Loucy (cell line): ENCODE data around the gene SDC3.

ENCODE experiments used
- H2AFZ ChIP-seq: fragments of 200-600 bp; sonication (generic); 2 replicates; pipeline ENCODE4 v1.6.0; 2016; ENCODE audit warnings: antibody characterized with exemption, mild to moderate bottlenecking, low read length, moderate library complexity
- H3F3A ChIP-seq: fragments of 200-600 bp; 2 replicates; pipeline ENCODE4 v1.6.0; 2016; ENCODE audit warnings: antibody characterized with exemption, low read depth, mild to moderate bottlenecking
- H3K27me3 ChIP-seq: fragments of 200-600 bp; sonication (generic); 2 replicates; pipeline ENCODE4 v1.6.1; 2014; ENCODE audit warnings: low read length, mild to moderate bottlenecking; ENCODE audit not compliant: insufficient read depth, poor library complexity, severe bottlenecking
- H3K36me3 ChIP-seq: fragments of 200-600 bp; sonication (generic); 2 replicates; pipeline ENCODE4 v1.6.1; 2016; ENCODE audit warnings: low read length; ENCODE audit not compliant: insufficient read depth
- H3K4me1 ChIP-seq: fragments of 200-600 bp; sonication (generic); 2 replicates; pipeline ENCODE4 v1.5.1; 2014; ENCODE audit warnings: low read length, mild to moderate bottlenecking; ENCODE audit not compliant: insufficient read depth, poor library complexity, severe bottlenecking
- H3K4me2 ChIP-seq: fragments of 200-600 bp; sonication (generic); 2 replicates; pipeline ENCODE4 v1.6.0; 2014; ENCODE audit warnings: antibody characterized with exemption, low read length, low read depth, mild to moderate bottlenecking; ENCODE audit not compliant: poor library complexity, severe bottlenecking
- H3K4me3 ChIP-seq: fragments of 200-600 bp; sonication (generic); 2 replicates; pipeline ENCODE4 v1.5.1; 2014; ENCODE audit warnings: low read length, mild to moderate bottlenecking, mixed read lengths; ENCODE audit not compliant: poor library complexity, severe bottlenecking
- H3K79me2 ChIP-seq: fragments of 200-600 bp; sonication (generic); 2 replicates; pipeline ENCODE4 v1.6.1; 2014; ENCODE audit warnings: low read length; ENCODE audit not compliant: insufficient read depth
- H3K9ac ChIP-seq: fragments of 200-600 bp; sonication (generic); 2 replicates; pipeline ENCODE4 v1.6.0; 2014; ENCODE audit warnings: mild to moderate bottlenecking, low read depth, low read length, moderate library complexity; ENCODE audit not compliant: poor library complexity, severe bottlenecking
- H3K9me2 ChIP-seq: fragments of 200-600 bp; sonication (generic); replicated peaks from 2 replicates; pipeline ENCODE4 v1.6.1; 2016; ENCODE audit warnings: low read depth, low read length, mixed read lengths
- H3K9me3 ChIP-seq: fragments of 200-600 bp; sonication (generic); 2 replicates; pipeline ENCODE4 v1.6.1; 2014; ENCODE audit warnings: mild to moderate bottlenecking, antibody characterized with exemption, low read length, low read depth; ENCODE audit not compliant: insufficient read depth
- H4K20me1 ChIP-seq: fragments of 200-600 bp; sonication (generic); 2 replicates; pipeline ENCODE4 v1.6.0; 2014; ENCODE audit warnings: antibody characterized with exemption, low read length, mild to moderate bottlenecking; ENCODE audit not compliant: insufficient read depth, poor library complexity, severe bottlenecking
- EZH2phosphoT487 ChIP-seq: fragments of 200-600 bp; IDR thresholded peaks from 2 replicates; pipeline ENCODE4 v1.6.1; 2018; ENCODE audit warnings: antibody characterized with exemption, mild to moderate bottlenecking, moderate library complexity, borderline replicate concordance
- TF ChIP-seq, protein P1 (sequence below): fragments of 200-600 bp; sonication (generic); conservative IDR thresholded peaks from 2 replicates; pipeline ENCODE4 v1.5.1; 2014; ENCODE audit warnings: mild to moderate bottlenecking, antibody characterized with exemption, low read length

Gene SDC3

DNA sequence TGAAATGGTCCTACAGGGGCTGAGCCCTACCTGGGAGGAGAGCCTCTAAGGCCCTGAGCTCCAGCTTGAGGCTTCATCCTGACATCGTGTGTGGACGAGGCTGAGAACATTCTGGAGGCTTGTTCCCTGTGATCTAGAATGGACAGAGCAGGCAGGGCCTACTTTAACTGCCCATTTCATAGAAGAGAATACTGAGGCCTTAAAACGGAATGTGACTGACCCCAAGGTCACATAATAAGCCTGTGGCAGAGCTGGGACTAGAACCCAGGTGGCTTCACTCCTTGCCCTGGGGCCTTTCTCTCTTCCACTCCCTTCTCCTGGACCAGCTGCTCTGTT is 6.0 kb upstream of the SDC3 start:
- Histone ChIP-seq H2AFZ (no peak overlapping the region), H3K36me3 (no peaks in the 10 kb centered on the region), H3K4me2 (no peak overlapping the region), H3K79me2 (no peaks in the 10 kb centered on the region), H3K9me2 (no peaks in the 10 kb centered on the region), H3F3A (peaks cover 8% of the 10 kb centered on the region), H3K4me3 (no peak overlapping the region), H3K4me1 (peaks cover 31% of the 10 kb centered on the region), H3K27me3 (no peaks in the 10 kb centered on the region), H4K20me1 (no peaks in the 10 kb centered on the region), H3K9ac (no peak overlapping the region), H3K9me3 (no peaks in the 10 kb centered on the region)
- TF ChIP-seq, protein P1, sequence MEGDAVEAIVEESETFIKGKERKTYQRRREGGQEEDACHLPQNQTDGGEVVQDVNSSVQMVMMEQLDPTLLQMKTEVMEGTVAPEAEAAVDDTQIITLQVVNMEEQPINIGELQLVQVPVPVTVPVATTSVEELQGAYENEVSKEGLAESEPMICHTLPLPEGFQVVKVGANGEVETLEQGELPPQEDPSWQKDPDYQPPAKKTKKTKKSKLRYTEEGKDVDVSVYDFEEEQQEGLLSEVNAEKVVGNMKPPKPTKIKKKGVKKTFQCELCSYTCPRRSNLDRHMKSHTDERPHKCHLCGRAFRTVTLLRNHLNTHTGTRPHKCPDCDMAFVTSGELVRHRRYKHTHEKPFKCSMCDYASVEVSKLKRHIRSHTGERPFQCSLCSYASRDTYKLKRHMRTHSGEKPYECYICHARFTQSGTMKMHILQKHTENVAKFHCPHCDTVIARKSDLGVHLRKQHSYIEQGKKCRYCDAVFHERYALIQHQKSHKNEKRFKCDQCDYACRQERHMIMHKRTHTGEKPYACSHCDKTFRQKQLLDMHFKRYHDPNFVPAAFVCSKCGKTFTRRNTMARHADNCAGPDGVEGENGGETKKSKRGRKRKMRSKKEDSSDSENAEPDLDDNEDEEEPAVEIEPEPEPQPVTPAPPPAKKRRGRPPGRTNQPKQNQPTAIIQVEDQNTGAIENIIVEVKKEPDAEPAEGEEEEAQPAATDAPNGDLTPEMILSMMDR = no peak
- no peak for TF ChIP-seq EZH2phosphoT487

DNA sequence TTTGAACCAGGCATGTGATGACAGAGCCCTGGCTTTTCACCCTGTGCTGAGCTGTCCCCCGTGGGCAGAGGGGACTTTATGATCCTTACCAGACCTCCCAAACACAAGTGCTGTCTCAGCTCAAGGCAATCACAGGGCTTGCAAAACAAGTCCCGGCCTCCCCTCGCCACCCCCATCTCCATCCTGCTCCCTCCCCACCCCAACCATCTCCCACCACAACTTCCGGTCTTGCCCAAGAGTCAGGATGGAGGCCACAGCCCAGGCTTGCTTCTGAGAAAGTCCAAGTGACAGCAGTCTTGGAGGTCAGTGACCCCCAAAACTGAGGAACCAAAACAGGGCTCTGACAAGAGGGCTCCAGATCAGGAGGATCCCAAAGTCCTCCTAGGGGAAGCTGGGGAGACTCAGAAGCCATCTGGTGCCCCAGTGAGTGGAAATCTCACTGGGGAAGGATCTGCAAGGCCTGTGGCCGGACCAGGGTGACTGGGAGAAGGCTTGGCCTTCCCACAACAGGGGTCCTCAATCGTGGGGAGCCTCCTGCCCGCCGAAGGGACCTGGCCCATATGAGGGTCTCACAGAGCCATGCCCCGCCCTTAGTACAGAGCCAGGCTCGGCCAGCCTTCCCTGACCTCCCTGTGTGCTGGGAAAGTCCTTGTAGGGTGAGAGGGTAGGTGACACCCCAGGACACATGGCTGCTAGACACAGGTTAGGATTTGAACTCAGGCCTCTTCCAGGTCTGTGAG is 4.5 kb upstream of the SDC3 start:
- H3K9me2 ChIP-seq = no peaks in the 10 kb centered on the region
- H3K4me1 ChIP-seq = peaks cover 17% of the 10 kb centered on the region
- no peak overlapping the region for H3K4me2 ChIP-seq
- H3K36me3 ChIP-seq = no peaks in the 10 kb centered on the region
- no peak overlapping the region for H3K9ac ChIP-seq
- no peaks in the 10 kb centered on the region for H3K9me3 ChIP-seq
- H2AFZ ChIP-seq = no peak overlapping the region
- no peak overlapping the region for H3K4me3 ChIP-seq
- no peaks in the 10 kb centered on the region for H3F3A ChIP-seq
- TF ChIP-seq, protein P1 = no peak
- TF ChIP-seq EZH2phosphoT487 = no peak
- no peaks in the 10 kb centered on the region for H4K20me1 ChIP-seq
- H3K27me3 ChIP-seq = peaks cover 8% of the 10 kb centered on the region
- H3K79me2 ChIP-seq = no peaks in the 10 kb centered on the region

DNA sequence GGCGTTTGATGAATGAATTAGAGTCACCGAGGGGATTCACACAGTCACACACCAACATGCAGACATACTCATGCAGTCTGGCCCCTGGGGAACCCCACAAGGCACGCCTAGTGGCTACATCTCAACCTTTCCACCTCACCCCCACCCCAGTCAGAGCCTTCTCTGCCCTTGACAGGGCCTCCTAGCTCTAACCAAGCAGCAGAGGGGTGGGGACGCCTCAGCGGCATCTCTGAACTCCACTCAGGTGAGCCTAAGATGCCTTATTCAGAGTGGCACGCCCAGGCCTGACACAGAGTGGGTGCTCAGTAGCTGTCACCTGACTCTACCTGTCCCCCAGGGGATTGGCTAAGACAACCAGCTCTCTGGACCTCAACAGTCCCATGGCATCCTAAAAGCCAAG is 3.7 kb upstream of the SDC3 start:
- H4K20me1 ChIP-seq = no peaks in the 10 kb centered on the region

More for the DNA sequence above, 3.7 kb upstream of the SDC3 start:
- Histone ChIP-seq H3F3A (no peaks in the 10 kb centered on the region), H3K4me3 (no peak overlapping the region), H3K9me3 (no peaks in the 10 kb centered on the region), H3K79me2 (no peaks in the 10 kb centered on the region), H3K27me3 (peaks cover 16% of the 10 kb centered on the region), H3K4me2 (no peak overlapping the region), H3K4me1 (peaks cover 11% of the 10 kb centered on the region), H2AFZ (no peak overlapping the region), H3K9ac (no peak overlapping the region), H3K9me2 (no peaks in the 10 kb centered on the region), H3K36me3 (no peaks in the 10 kb centered on the region)
- TF ChIP-seq EZH2phosphoT487 = no peak
- TF ChIP-seq, protein P1 = no peak
